Measurements from ENCODE around the gene POPDC3. TPM values are rescaled to one million over a fixed set of nuclear protein-coding genes. Genes with fewer than 3 reads are reported as not detected.

The POPDC3 gene
- polyA plus RNA-seq, 3 donors, result not detected

- Mint-ChIP-seq H3K4me3 (no peak overlapping the region), H3K27me3 (ENCODE audit: low read depth in 3 of 3) (peaks cover 11 to 19% (median 12%) of the 10 kb centered on the region in 3 donors), H3K36me3 (no peaks in the 10 kb centered on the region), H3K9me3 (peaks cover 0 to 2% (median 0%) of the 10 kb centered on the region in 7 donors), H3K4me1 (no peaks in the 10 kb centered on the region), H3K27ac (no peak overlapping the region)
- Histone ChIP-seq H3K4me2 (replicated peaks; ENCODE audit: extremely low read depth, low read length, poor library complexity, severe bottlenecking) (no peak overlapping the region), H3K9ac (ENCODE audit: insufficient read depth, low read length, poor library complexity, severe bottlenecking) (no peak overlapping the region), H3K4me3 (replicated peaks in 1 of 3; ENCODE audit: low read depth in 2 of 3, low read length in 3 of 3) (no peak overlapping the region), H3K4me1 (ENCODE audit: control insufficient read depth in 1 of 2, insufficient read depth in 2 of 2, low read length in 2 of 2) (no peaks in the 10 kb centered on the region), H3K27ac (ENCODE audit: low read depth in 1 of 2, low read length in 2 of 2) (no peak overlapping the region), H4K20me1 (ENCODE audit: insufficient read depth, low read length) (no peaks in the 10 kb centered on the region), H3K27me3 (ENCODE audit: control insufficient read depth in 2 of 2, insufficient read depth in 2 of 2, low read length in 2 of 2) (peaks cover 2 to 3% of the 10 kb centered on the region in 2 donors), H3K79me2 (ENCODE audit: insufficient read depth, low read length) (no peaks in the 10 kb centered on the region), H2AFZ (ENCODE audit: insufficient read depth, low read depth, low read length, poor library complexity, severe bottlenecking) (no peak overlapping the region), H3K36me3 (replicated peaks in 1 of 2; ENCODE audit: control insufficient read depth in 1 of 2, insufficient read depth in 2 of 2, low read length in 2 of 2) (no peaks in the 10 kb centered on the region), H3K9me3 (replicated peaks in 1 of 2; ENCODE audit: control insufficient read depth in 1 of 2, insufficient read depth in 1 of 2, low read length in 2 of 2) (no peaks in the 10 kb centered on the region)
- DNase-seq, result no peak
- no peak for TF ChIP-seq CTCF (IDR thresholded peaks at IDR 0.05)
- intact Hi-C loops (cut with micrococcal nuclease), result no loop called here
- no CpG with 5 or more reads among the region's 6 CpGs for WGBS (ENCODE audit: insufficient coverage)
These were observed 57.1 kb downstream of the POPDC3 start for GRCh38 chr6:105122717-105123116.

- H3K9me3 ChIP-seq (replicated peaks in 1 of 2; ENCODE audit: control insufficient read depth in 1 of 2, insufficient read depth in 1 of 2, low read length in 2 of 2), result no peaks in the 10 kb centered on the region
- H3K9ac ChIP-seq (ENCODE audit: insufficient read depth, low read length, poor library complexity, severe bottlenecking), result no peak overlapping the region
- 67% methylated on average over 1 of the region's 3 CpGs for WGBS (ENCODE audit: insufficient coverage)
- peaks cover 2 to 5% of the 10 kb centered on the region in 2 donors for H3K27me3 ChIP-seq (ENCODE audit: control insufficient read depth in 2 of 2, insufficient read depth in 2 of 2, low read length in 2 of 2)
- H3K4me3 Mint-ChIP-seq, result no peak overlapping the region
- no peaks in the 10 kb centered on the region for H3K4me1 ChIP-seq (ENCODE audit: control insufficient read depth in 1 of 2, insufficient read depth in 2 of 2, low read length in 2 of 2)
- no peak overlapping the region for H2AFZ ChIP-seq (ENCODE audit: insufficient read depth, low read depth, low read length, poor library complexity, severe bottlenecking)
- H3K36me3 Mint-ChIP-seq, result no peaks in the 10 kb centered on the region
- no peaks in the 10 kb centered on the region for H3K36me3 ChIP-seq (replicated peaks in 1 of 2; ENCODE audit: control insufficient read depth in 1 of 2, insufficient read depth in 2 of 2, low read length in 2 of 2)
- no peak for TF ChIP-seq CTCF (IDR thresholded peaks at IDR 0.05)
- no peak overlapping the region for H3K27ac Mint-ChIP-seq
- H4K20me1 ChIP-seq (ENCODE audit: insufficient read depth, low read length), result no peaks in the 10 kb centered on the region
- H3K4me1 Mint-ChIP-seq, result no peaks in the 10 kb centered on the region
- H3K79me2 ChIP-seq (ENCODE audit: insufficient read depth, low read length), result no peaks in the 10 kb centered on the region
- no peak for DNase-seq
- no peak overlapping the region for H3K4me2 ChIP-seq (replicated peaks; ENCODE audit: extremely low read depth, low read length, poor library complexity, severe bottlenecking)
- H3K27me3 Mint-ChIP-seq (ENCODE audit: low read depth in 3 of 3), result peaks cover 8 to 18% (median 8%) of the 10 kb centered on the region in 3 donors
- no peak overlapping the region for H3K27ac ChIP-seq (ENCODE audit: low read depth in 1 of 2, low read length in 2 of 2)
- peaks cover 0 to 1% (median 0%) of the 10 kb centered on the region in 7 donors for H3K9me3 Mint-ChIP-seq
- intact Hi-C loops (cut with micrococcal nuclease), result no loop called here
- H3K4me3 ChIP-seq (replicated peaks in 1 of 3; ENCODE audit: low read depth in 2 of 3, low read length in 3 of 3), result no peak overlapping the region
These were observed 57.8 kb downstream of the POPDC3 start for GRCh38 chr6:105121981-105122380.
